ENCODE data around the gene UBL4B.
"Not testable (repeated sequence)": the region's sequence is repeated elsewhere in the genome, so short reads cannot be mapped to it uniquely, and the experiment has no call there.

UBL4B gene, protein sequence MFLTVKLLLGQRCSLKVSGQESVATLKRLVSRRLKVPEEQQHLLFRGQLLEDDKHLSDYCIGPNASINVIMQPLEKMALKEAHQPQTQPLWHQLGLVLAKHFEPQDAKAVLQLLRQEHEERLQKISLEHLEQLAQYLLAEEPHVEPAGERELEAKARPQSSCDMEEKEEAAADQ

DNA sequence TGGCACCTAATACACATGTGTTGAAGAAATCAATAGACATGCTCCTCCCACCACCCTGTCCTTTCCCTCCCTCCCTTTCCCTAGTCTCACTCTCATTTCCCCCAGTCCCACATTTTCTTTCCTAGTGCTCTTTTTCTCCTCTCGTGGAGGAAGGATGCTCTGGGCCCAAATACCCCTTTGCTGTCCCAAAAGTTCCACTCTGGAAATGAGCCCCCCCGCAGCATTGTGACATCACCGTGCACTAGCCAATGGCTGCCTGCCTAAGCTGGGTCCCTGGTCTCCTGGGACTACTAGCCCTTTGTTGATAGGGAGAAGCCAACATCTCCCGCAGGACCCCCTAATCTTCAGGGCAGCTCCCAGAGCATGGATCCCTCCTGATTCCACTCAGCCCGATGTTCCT lies at the start of gene UBL4B:
Gene UBL4B (plus strand): TSS at position 301 of the 400 bp plus-strand sequence. CDS start 92 bp downstream, at position 393.
- DNase-seq (ENCODE audit: low read depth), result no peak

DNA sequence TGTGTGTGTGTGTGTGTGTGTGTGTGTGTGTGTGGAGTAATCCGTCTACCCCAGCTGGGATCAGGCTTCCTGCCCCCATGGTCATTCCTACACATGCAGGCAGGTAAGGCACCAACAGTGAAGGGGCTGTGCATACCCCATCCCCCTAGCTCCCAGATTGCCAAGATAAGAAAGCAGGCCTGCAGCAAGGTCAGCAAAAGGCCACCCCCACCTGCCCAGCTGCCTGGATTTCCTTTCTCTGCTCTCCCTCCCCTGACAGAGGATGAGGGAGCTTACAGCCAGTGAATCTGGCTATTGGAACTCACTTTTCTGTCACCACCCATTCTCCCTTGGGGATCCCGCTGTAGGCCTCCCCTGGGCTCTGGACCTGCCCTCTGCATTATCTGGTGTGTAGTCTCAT lies 49.6 kb upstream of the UBL4B start:
- no peak for DNase-seq (ENCODE audit: low read depth)

DNA sequence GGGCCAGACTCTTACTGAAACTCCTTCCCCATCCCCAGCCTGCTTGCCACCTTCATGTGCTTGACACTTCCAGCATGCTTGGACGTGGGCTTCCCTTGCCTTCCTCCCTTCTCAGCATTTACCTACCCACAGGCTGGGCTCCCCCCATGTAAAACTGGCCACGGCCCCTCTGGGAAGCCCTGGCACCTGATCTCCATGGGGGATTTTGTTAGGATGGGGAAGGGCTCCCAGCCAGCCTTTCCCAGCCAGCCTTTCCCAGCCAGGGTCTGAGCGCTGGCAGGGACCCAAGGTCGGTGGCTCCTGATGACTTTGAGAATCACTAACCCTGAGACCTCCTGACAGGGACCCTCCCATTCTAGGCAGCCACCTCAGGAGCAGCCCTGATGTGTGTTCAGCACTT lies 48.5 kb upstream of the UBL4B start:
- no peak for DNase-seq (ENCODE audit: low read depth)

DNA sequence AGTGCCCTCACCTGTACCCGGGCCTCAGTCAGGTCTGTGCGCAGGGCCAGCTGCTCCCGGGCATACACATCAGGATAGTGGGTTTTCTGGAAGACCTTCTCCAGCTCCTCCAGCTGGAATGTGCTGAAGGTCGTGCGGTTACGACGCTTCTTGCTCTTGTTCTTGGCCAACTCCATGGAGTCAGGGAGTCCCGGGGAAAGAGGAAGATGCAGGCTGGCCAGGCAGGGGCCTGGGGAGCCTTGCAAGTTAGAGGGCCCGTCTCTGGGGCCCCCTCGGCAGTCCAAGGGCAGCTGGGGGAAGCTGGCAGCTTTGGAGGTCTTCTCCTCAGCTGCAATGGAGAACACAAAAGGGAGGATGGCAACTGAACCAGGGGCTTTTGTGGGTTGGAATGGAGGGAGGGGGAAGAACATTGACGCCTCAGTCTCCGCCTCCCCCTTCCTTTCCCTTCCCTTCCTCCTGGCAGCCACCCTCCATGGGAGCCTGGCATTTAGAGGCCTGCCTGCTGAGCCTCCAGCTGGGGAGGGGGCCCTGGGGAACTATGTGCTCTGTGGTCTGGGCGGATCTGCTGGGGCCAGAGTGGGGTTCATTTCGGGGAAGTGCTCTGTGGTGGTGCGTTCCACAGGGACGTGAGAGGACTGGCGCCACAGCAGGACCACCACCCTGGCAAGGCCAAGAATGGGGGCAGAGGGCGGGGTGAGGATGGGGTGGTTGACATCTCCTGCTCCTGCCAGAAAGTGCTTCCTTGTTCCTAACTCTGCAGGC lies 47.5 kb upstream of the UBL4B start:
- no peak for DNase-seq (ENCODE audit: low read depth)

DNA sequence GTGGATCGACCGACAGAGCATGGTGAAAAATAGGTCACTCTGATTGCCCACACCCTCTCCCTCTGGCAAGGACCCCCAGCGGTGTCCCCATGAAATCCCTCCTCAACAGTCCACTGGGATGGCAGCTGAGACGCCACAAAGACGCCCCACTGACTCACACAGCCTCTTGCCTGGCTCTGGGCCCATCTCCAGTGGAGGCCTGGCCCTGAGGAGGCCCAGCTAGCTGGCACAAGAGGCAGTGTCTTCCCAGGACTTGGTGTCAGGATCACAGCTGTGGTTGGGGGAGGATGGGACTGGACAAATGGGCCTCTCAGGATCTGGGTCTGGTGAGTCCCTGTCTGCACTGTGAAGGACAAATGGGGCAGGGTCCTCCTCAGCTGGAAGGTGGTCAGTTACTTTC lies 46.4 kb upstream of the UBL4B start:
- no peak for DNase-seq (ENCODE audit: low read depth)

DNA sequence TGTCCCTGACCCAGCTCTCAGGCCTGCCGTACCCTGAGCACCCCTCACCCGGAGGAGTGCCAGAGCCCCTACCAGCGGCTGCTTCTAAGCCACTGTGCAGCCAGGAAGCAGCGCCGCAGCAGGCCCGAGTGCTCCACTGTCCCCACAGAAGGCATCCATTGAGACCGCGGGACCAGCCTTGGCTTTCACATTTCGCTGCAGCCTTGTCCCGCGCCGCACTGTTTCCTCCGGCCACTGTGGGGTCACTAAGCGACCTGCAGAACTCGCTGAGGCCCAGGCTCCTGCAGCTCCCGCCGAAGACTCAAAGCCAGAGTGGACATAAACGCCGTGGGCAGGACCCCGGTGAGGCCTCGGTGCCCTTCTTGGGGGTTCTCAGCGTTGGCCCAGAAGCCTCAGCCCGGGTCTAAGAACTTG lies 44.8 kb upstream of the UBL4B start:
- no peak for DNase-seq (ENCODE audit: low read depth)

DNA sequence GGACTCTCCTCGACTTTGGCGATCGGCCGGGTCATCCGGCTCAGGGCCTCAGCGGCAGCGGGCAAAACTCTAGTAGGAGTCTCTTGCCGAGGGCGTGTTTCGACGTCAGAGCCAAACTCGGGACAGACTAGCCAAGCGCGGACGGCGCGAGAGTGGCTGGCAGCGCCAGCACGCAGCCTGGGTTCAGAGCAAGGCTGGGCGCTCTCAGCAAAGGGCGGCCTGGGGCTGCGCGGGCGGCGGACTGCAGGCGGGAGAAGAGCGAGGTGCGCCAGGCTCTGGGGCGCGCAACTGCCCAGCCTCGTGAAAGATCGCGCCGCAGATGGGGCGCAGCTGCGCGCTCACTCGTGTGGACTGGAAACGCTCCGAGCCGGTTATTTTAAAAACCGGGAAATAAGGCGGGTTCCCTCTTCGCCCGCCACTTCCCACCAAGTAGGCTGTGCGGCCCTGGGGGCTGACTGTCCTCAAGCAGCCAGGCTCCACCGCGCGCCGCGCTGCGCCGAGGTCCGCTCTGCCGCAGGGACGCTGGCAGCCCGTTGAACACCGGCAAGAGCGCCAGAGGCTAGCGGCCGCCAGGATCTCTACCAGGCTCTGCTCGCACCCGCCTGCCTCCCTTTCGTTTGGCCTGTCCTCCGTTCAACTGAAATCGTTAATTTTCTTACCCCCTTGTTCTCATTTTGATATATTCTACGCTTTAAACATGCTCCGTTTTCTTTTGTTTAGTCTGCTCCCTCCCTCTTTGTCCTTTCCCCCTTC lies 44.2 kb upstream of the UBL4B start:
- no peak for DNase-seq (ENCODE audit: low read depth)

DNA sequence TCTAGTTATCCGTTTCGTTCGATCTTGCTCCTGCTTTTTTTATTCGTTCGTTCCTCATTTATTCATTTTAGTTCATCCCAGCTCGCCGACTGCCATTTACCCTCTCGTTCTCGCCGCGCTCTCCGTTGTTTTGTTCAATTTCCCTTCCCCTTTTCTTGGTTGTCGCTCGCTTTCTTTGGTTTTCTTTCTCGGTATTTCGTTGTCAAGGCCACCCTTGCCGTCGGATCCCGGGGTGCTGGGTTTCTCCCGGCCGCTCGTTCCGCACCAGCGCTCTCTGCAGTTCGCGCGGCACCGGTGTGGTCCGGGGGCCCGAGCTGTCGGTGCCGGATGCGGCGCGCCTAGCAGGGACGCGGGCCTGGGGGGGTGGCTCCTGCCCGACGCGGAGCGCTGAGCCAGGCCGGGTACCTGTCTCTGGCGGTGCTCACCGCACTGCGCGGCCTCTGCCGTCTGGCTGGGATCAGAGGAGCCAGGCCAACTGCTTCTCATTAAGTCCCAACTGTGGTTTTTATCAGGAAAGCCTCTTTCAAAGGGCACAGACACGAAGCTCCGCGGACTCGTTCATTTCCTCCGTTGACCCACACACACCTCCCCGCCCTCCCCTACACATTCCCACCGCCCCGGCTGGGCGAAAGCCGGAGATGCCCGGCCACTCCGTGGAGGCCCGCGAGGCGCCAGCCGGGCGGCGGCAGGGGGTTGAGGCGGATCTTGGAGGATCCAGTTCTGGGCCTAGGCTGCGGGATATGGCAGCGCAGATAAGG lies 43.4 kb upstream of the UBL4B start:
- no peak for DNase-seq (ENCODE audit: low read depth)

DNA sequence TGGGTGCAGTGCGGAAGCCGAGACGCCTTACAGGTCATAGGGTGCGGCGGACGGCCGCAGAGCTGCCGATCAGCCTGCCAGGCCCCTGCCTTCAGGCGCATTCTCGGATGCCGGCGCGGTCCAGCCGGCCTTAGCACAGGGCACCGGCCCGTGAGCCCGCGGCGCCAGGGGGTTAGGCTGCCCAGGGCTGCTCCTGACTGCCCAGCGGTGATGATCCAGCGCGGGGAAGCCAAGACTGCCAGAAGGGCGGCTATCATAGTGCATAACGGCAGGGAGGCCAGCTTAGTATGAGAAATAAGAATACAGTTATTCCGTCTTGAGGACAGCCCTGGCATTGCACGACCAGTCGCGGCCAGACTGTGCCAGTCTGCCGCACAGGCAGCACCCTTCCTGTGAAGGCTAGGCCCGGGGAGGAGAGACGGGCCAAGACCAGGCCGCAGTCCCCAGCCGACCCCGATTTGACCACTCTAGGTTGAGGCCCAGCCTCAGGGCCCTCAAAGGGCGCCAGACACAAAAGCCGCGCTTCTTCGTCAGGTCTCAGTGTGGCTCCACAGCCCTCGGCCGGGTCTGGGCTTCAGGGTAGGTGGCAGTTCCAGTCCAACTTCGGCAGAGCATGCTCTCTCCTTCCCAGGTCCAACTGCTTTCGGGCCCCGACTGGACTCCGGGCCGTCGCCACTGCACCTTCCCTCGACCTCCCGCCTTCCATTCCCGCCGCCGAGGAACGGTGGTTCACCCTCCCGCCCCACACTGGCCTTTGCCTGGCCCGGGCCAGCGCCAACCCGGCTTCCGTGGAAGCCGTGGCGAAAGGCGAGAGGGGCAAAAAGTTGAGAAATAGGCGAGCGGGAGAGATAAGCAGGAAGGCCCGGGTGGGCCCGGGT lies 42.6 kb upstream of the UBL4B start:
- no peak for DNase-seq (ENCODE audit: low read depth)

DNA sequence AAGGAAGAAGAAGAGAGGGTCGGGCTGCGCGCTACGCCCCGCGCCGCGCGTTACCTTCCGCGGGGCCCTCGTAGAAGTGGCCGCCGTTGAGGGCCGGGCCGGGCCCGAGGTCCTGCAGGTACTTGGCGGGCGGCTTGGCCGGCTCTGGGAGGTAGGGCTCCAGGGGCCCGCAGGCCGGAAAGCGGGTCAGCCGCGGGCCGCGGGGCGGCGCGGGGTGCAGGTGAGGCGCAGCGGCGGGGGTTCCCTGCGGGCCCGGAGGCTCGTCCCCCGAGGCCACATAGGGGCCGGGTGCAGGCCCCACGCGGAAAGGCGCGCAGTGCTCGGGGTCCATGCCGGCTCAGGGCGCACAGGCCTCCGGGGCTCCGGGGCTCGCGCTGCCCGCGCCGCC lies 42.0 kb upstream of the UBL4B start:
- DNase-seq (ENCODE audit: low read depth), result no peak

DNA sequence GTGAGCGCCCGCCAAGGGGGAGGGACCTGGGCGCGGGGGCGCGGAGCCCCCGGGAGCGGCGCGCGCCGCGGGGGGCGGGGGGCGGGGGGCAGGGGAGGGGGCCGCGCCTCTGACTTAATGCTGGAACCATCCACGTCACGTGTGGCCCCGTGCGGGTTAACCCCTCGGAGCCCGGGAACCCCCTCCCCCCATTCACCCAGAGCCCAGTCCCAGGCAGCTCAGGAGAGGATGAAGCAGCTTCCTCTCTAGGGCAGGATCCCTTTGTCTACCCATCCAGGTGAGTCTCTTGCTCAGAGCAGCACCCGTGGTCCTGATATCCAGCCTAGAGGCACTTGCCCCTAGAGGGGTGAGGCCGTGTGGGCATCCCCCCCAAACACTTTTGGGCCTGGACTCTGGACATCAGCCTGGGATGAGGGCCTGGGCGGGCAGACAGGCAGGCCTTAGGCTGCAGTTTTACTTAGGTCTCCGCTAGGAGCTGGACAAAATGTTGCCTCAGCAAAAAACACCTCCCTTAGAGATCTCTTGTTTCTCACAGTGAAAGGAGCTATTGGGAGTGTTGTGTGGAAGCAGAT lies 41.5 kb upstream of the UBL4B start, which contains the start of gene ALX3:
Gene ALX3 (minus strand): TSS at position 2 of the 572 bp plus-strand sequence. CDS start 60 bp downstream, outside the sequence.
- no peak for DNase-seq (ENCODE audit: low read depth)

DNA sequence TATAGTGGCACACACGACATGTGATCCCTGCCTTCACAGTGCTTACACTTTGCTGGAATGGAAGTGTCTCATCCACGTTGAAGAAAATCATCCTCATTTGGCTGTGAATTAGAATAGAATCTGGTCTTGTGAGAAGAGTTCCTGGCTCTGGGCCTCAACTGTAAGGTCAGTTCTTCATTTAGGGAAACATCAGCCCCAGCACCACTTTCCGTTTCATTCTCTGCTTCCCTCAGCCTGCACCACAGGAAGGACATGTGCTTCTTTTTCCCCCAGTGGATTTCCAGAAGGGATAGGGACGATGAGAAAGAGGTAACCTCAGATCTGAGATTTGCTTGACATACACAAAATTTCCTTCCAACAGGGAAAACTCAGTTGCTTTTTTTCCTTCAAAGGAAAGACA lies 38.1 kb upstream of the UBL4B start:
- DNase-seq (ENCODE audit: low read depth), result no peak

DNA sequence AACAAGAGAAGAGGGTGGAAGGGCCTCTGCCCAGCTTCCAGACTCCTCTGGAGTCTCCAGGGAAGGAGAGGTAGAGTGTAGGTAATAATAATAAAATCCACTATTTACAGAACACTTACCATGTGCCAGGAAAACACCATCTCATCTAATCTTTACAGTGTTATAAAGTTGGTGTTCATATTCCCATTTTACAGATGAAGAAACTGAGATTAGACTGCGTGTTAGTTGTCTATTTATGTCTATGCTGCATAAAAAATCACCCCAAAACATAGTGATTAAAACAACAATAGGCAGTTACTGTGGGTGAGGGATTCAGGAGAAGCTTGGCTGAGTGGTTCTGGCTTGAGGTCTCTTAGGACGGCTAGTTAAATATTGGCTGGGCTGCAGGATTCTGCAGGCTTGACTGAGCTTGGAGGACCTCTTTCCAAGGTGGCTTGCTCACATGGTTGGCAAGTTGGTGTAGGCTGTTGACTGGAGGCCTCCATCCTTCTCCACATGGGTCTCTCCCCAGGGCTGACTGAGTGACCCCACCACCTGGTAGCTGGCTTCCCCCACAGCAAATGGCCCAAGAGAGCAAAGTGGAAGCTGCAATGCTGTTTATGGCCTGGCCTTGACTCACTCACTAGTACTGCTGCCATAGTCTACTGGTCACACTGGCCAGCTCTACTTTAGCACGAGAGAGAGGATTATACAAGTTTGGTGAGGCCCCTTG lies 35.3 kb upstream of the UBL4B start:
- no peak for DNase-seq (ENCODE audit: low read depth)

DNA sequence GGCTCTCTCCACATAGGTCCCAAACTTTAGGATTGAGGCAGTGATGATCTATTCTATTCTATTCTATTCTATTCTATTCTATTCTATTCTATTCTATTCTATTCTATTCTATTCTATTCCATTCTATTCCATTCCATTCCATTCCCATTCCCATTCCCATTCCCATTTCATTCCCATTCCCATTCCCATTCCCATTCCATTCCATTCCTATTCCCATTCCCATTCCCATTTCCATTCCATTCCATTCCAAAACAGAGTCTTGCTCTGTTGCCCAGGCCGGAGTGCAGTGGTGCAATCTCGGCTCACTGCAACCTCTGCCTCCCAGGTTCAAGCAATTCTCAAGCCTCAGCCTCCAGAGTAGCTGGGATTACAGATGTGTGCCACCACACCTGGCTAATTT lies 32.2 kb upstream of the UBL4B start:
- DNase-seq (ENCODE audit: low read depth), result not testable (repeated sequence)

DNA sequence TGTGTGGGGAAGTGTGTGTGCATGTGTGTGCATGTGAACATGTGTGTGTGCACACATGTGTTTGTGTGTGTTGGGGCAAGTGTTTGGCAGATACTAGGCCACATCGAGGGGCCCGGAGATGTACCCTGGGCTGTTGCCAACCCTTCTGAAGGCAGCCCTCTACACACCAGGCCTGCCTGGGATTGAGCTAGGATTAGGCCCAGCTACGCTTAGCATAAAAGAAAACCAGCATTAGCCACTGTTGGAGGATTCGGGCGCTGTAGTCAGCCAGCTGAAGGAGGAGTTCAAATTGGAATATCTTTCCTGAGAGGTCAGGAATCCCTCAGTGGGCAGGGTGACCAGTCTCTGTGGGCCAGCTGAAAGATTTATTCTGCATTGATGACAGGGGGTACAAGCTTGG lies 31.2 kb upstream of the UBL4B start:
- no peak for DNase-seq (ENCODE audit: low read depth)

DNA sequence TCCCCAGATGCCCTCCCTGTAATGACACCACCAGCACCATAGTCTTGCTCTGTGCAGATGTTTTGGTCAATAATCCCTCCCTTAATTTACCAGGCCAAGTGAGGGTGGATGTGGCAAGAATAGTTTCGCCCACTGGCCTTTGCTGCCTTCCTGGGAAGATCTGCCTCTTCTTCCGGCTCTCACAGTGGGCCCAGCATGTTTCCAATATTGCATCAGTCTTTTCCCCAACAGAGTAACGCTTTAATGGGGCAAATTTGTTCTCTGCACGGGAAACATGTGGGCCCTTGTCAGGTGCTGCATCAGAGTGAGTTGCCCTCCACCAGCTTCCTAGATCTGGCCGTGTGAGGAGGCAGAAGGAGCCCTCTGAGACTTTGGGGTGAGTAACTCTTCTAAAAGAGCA lies 29.8 kb upstream of the UBL4B start:
- no peak for DNase-seq (ENCODE audit: low read depth)

DNA sequence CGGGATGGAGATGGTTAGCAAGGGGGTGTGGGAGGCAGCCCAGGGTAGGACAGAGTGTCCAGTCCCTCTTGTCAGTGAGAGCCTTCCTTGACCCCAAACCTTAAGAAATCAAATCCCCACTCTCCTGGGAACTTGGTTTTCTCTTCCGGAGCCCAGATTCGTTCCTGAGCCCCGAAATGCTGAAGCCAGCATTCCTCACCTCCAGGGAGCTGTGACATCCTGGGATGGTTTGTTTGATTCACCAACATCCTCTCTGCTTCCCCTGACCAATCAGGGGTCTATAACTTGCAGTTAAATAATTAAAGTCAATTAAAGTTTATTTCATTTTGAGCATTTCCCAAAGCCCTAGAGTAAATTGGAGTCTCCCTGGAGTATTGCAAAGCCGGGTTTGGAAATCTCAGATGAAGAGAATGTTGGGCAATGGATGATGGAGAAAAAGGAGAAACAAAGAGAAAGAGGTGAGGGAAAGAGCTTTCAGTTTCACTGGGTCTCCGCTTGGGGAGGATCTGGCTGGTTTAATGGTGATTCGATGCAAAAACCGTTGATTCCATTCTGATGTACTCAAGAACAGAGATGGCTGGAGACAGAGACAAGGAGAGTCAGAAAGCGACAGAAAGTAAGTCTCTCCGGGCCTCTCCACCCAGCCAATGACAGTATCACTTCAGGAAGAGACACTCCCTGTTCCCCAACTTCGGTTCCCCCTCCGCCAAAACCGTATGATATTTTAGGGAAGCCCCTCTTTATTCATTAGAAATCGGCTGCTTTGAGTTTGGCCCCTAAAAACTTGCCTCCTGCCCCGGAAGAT lies 29.0 kb upstream of the UBL4B start:
- no peak for DNase-seq (ENCODE audit: low read depth)

DNA sequence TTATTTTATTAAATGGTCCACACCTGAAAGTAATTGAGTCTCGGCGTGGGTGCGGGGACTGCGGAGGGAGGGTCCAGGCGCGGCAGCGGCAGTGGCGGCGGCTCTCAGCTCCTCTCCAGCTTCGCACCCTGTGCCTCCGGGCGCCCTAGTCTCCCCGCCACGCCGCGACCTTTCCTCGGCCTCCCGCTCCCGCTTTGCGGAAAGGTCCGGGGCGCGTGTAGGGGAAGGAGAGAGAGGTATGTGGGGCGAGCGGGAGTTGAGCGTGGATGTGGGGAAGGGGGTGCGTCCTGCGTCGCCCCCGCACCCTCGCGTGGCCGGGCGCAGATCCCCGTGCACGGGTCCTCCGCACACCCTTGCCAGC lies 28.4 kb upstream of the UBL4B start:
- no peak for DNase-seq (ENCODE audit: low read depth)

DNA sequence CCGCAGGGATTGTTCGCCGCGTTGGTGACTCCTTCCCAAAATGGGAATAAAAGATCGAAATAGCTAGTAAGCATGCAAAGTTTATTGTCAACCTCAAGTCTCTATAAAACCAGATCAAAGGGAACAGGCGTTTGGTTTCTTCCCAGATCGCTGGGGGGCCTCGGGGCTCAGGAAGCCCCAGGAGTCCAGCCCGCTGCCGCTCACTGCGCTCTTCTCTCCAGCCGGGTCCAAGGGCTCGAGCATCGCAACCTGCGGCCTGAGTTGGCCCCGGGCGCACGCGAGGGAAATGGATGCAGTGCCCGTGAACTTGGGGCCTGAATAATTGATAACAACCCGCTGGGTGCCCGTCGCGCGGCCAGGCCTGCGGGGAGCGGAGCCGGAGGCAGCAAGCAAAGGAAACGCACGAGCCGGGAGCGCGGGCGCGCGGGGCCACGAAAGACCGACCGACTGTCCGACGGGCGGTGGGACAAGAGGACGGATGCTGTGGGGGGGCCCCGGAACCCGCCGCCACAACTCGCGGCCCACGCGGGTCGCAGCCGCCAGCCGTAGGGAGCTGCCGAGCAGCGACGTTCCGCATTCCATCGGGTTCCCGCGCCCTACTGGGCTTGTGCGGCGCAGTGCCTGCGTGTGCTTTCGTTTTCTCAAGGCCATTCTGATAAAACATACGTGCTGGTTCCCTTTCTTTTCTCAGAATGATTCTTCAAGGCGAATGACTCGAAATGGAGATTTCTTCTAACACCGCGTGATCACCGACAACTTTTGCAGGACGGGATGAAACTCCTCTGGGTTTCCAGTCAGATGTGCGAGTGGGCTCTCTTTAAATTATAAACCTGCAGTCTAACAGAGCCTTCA lies 27.8 kb upstream of the UBL4B start:
- DNase-seq (ENCODE audit: low read depth), result no peak

All from stimulated activated CD8-positive, alpha-beta memory T cell treated with anti-CD3 and anti-CD28 coated beads, Interleukin-12 subunit alpha, Interleukin-12 subunit beta, amount 100 ng/mL, for 1 hour (primary cell).